ENCODE results near the gene HNRNPD.
"Not testable (repeated sequence)": the region's sequence is repeated elsewhere in the genome, so short reads cannot be mapped to it uniquely, and the experiment has no call there.

HNRNPD gene

GRCh38 chr4:82388405-82388804 lies 14.6 kb upstream of the HNRNPD start:
- Mint-ChIP-seq H3K9me3 (no peaks in the 10 kb centered on the region), H3K4me3 (no peak overlapping the region), H3K4me1 (ENCODE audit: low read depth) (no peaks in the 10 kb centered on the region), H3K27me3 (ENCODE audit: low read depth) (no peaks in the 10 kb centered on the region), H3K36me3 (ENCODE audit: low read depth) (no peaks in the 10 kb centered on the region), H3K27ac (no peak overlapping the region)
- no peak for DNase-seq (ENCODE audit: low spot score)

GRCh38 chr4:82386312-82386711 lies 12.5 kb upstream of the HNRNPD start:
- not testable (repeated sequence) for H3K4me1 Mint-ChIP-seq (ENCODE audit: low read depth); DNase-seq (ENCODE audit: low spot score); H3K36me3 Mint-ChIP-seq (ENCODE audit: low read depth); H3K9me3 Mint-ChIP-seq; H3K27me3 Mint-ChIP-seq (ENCODE audit: low read depth); H3K27ac Mint-ChIP-seq; H3K4me3 Mint-ChIP-seq

GRCh38 chr4:82382751-82383150 lies 9.0 kb upstream of the HNRNPD start:
- H3K36me3 Mint-ChIP-seq (ENCODE audit: low read depth) = peaks cover 5% of the 10 kb centered on the region
- no peak overlapping the region for H3K27ac Mint-ChIP-seq
- DNase-seq (ENCODE audit: low spot score) = no peak
- H3K9me3 Mint-ChIP-seq = peaks cover 5% of the 10 kb centered on the region
- peaks cover 6% of the 10 kb centered on the region for H3K4me1 Mint-ChIP-seq (ENCODE audit: low read depth)
- no peak overlapping the region for H3K4me3 Mint-ChIP-seq
- H3K27me3 Mint-ChIP-seq (ENCODE audit: low read depth) = no peaks in the 10 kb centered on the region

- H3K27me3 Mint-ChIP-seq (ENCODE audit: low read depth) = no peaks in the 10 kb centered on the region
- peaks cover 9% of the 10 kb centered on the region for H3K4me1 Mint-ChIP-seq (ENCODE audit: low read depth)
- H3K9me3 Mint-ChIP-seq = peaks cover 7% of the 10 kb centered on the region
- H3K4me3 Mint-ChIP-seq = no peak overlapping the region
- no peak for DNase-seq (ENCODE audit: low spot score)
- H3K36me3 Mint-ChIP-seq (ENCODE audit: low read depth) = peaks cover 8% of the 10 kb centered on the region
- H3K27ac Mint-ChIP-seq = no peak overlapping the region
Observed at GRCh38 chr4:82381661-82382296, 8.0 kb upstream of the HNRNPD start.

- H3K9me3 Mint-ChIP-seq = peaks cover 7% of the 10 kb centered on the region
- DNase-seq (ENCODE audit: low spot score) = no peak
- H3K4me1 Mint-ChIP-seq (ENCODE audit: low read depth) = peaks cover 12% of the 10 kb centered on the region
- no peaks in the 10 kb centered on the region for H3K27me3 Mint-ChIP-seq (ENCODE audit: low read depth)
- H3K4me3 Mint-ChIP-seq = no peak overlapping the region
- no peak overlapping the region for H3K27ac Mint-ChIP-seq
- H3K36me3 Mint-ChIP-seq (ENCODE audit: low read depth) = peaks cover 12% of the 10 kb centered on the region
Observed at GRCh38 chr4:82381235-82381634, 7.4 kb upstream of the HNRNPD start.

GRCh38 chr4:82380831-82381230 lies 7.0 kb upstream of the HNRNPD start:
- H3K36me3 Mint-ChIP-seq (ENCODE audit: low read depth) = peaks cover 15% of the 10 kb centered on the region
- H3K27me3 Mint-ChIP-seq (ENCODE audit: low read depth) = no peaks in the 10 kb centered on the region
- peaks cover 7% of the 10 kb centered on the region for H3K9me3 Mint-ChIP-seq
- H3K27ac Mint-ChIP-seq = no peak overlapping the region
- H3K4me1 Mint-ChIP-seq (ENCODE audit: low read depth) = peaks cover 16% of the 10 kb centered on the region
- H3K4me3 Mint-ChIP-seq = no peak overlapping the region
- DNase-seq (ENCODE audit: low spot score) = no peak

GRCh38 chr4:82380344-82380743 lies 6.6 kb upstream of the HNRNPD start:
- Mint-ChIP-seq H3K9me3 (peaks cover 7% of the 10 kb centered on the region), H3K4me1 (ENCODE audit: low read depth) (peaks cover 20% of the 10 kb centered on the region)
- DNase-seq (ENCODE audit: low spot score) = no peak

GRCh38 chr4:82376109-82376508 lies 2.3 kb upstream of the HNRNPD start:
- H3K9me3 Mint-ChIP-seq = peaks cover 7% of the 10 kb centered on the region
- H3K27me3 Mint-ChIP-seq (ENCODE audit: low read depth) = peaks cover 2% of the 10 kb centered on the region
- peak overlapping the region; percentile 13 for H3K27ac Mint-ChIP-seq
- peak overlapping the region; percentile 99 for H3K4me3 Mint-ChIP-seq
- H3K36me3 Mint-ChIP-seq (ENCODE audit: low read depth) = peaks cover 40% of the 10 kb centered on the region
- DNase-seq (ENCODE audit: low spot score) = no peak
- peaks cover 18% of the 10 kb centered on the region for H3K4me1 Mint-ChIP-seq (ENCODE audit: low read depth)

More at GRCh38 chr4:82380344-82380743, 6.6 kb upstream of the HNRNPD start:
- Mint-ChIP-seq H3K27ac (no peak overlapping the region), H3K36me3 (ENCODE audit: low read depth) (peaks cover 18% of the 10 kb centered on the region), H3K27me3 (ENCODE audit: low read depth) (no peaks in the 10 kb centered on the region), H3K4me3 (no peak overlapping the region)

- Mint-ChIP-seq H3K9me3 (peaks cover 3% of the 10 kb centered on the region), H3K4me3 (peak overlapping the region; percentile 99), H3K27ac (peak overlapping the region; percentile 100), H3K4me1 (ENCODE audit: low read depth) (peaks cover 35% of the 10 kb centered on the region), H3K36me3 (ENCODE audit: low read depth) (peaks cover 63% of the 10 kb centered on the region), H3K27me3 (ENCODE audit: low read depth) (peaks cover 2% of the 10 kb centered on the region)
- DNase-seq (ENCODE audit: low spot score) = no peak
Observed at GRCh38 chr4:82373486-82373815, 340 bp downstream of the HNRNPD start.

- Mint-ChIP-seq H3K9me3 (peaks cover 3% of the 10 kb centered on the region), H3K4me3 (peak overlapping the region; percentile 99), H3K27me3 (ENCODE audit: low read depth) (peaks cover 2% of the 10 kb centered on the region), H3K27ac (peak overlapping the region; percentile 100), H3K36me3 (ENCODE audit: low read depth) (peaks cover 64% of the 10 kb centered on the region), H3K4me1 (ENCODE audit: low read depth) (peaks cover 36% of the 10 kb centered on the region)
- peak; percentile 73 for DNase-seq (ENCODE audit: low spot score)
Observed at GRCh38 chr4:82372517-82373485, 990 bp downstream of the HNRNPD start.

GRCh38 chr4:82371497-82371896 lies 2.3 kb downstream of the HNRNPD start:
- peak overlapping the region; percentile 99 for H3K4me3 Mint-ChIP-seq
- H3K36me3 Mint-ChIP-seq (ENCODE audit: low read depth) = peaks cover 70% of the 10 kb centered on the region
- H3K27me3 Mint-ChIP-seq (ENCODE audit: low read depth) = peaks cover 2% of the 10 kb centered on the region
- H3K27ac Mint-ChIP-seq = peak overlapping the region; percentile 100
- DNase-seq (ENCODE audit: low spot score) = no peak
- H3K9me3 Mint-ChIP-seq = no peaks in the 10 kb centered on the region
- H3K4me1 Mint-ChIP-seq (ENCODE audit: low read depth) = peaks cover 43% of the 10 kb centered on the region

- H3K9me3 Mint-ChIP-seq = no peaks in the 10 kb centered on the region
- H3K27me3 Mint-ChIP-seq (ENCODE audit: low read depth) = no peaks in the 10 kb centered on the region
- no peak for DNase-seq (ENCODE audit: low spot score)
- peaks cover 65% of the 10 kb centered on the region for H3K36me3 Mint-ChIP-seq (ENCODE audit: low read depth)
- H3K4me1 Mint-ChIP-seq (ENCODE audit: low read depth) = peaks cover 55% of the 10 kb centered on the region
- peak overlapping the region; percentile 52 for H3K4me3 Mint-ChIP-seq
- H3K27ac Mint-ChIP-seq = peak overlapping the region; percentile 22
Observed at GRCh38 chr4:82367438-82368097, 6.2 kb downstream of the HNRNPD start.

GRCh38 chr4:82366431-82366830 lies 7.4 kb downstream of the HNRNPD start:
- Mint-ChIP-seq H3K36me3 (ENCODE audit: low read depth) (peaks cover 53% of the 10 kb centered on the region), H3K4me1 (ENCODE audit: low read depth) (peaks cover 62% of the 10 kb centered on the region), H3K4me3 (peak overlapping the region; percentile 52)
- not testable (repeated sequence) for H3K9me3 Mint-ChIP-seq; H3K27me3 Mint-ChIP-seq (ENCODE audit: low read depth); DNase-seq (ENCODE audit: low spot score); H3K27ac Mint-ChIP-seq
